HUES64 (cell line): ENCODE data around the gene PADI4.
"Not testable (repeated sequence)": the region's sequence is repeated elsewhere in the genome, so short reads cannot be mapped to it uniquely, and the experiment has no call there.

Experiments used
- H3K27ac ChIP-seq: 2 replicates; pipeline ENCODE4 v1.7.0; 2013; ENCODE audit warnings: low read depth, low read length, inconsistent platforms
- H3K27me3 ChIP-seq: 2 replicates; pipeline ENCODE4 v1.6.1; 2013; ENCODE audit warnings: mild to moderate bottlenecking, low read length; ENCODE audit not compliant: insufficient read depth
- H3K36me3 ChIP-seq: 2 replicates; pipeline ENCODE4 v1.6.1; 2013; ENCODE audit warnings: mild to moderate bottlenecking, low read length; ENCODE audit not compliant: insufficient read depth
- H3K4me1 ChIP-seq: 2 replicates; pipeline ENCODE4 v1.6.1; 2013; ENCODE audit warnings: mild to moderate bottlenecking, low read length, moderate library complexity; ENCODE audit not compliant: insufficient read depth
- H3K4me3 ChIP-seq: 2 replicates; pipeline ENCODE4 v1.5.1; 2013; ENCODE audit warnings: mild to moderate bottlenecking, low read length, moderate library complexity
- H3K9ac ChIP-seq: 2 replicates; pipeline ENCODE4 v1.6.1; 2013; ENCODE audit warnings: mild to moderate bottlenecking, low read depth, low read length
- H3K9me3 ChIP-seq: 2 replicates; pipeline ENCODE4 v1.6.1; 2013; ENCODE audit warnings: low read depth, low read length; ENCODE audit not compliant: insufficient read depth
- WGBS: fragments of 150-250, 120-280 bp; methylation state at CpG from one replicate; pipeline ENCODE4 v1.1.7; 2013; ENCODE audit warnings: missing lambda C conversion rate; 5-methylcytosine and 5-hydroxymethylcytosine counted together

The PADI4 gene

DNA sequence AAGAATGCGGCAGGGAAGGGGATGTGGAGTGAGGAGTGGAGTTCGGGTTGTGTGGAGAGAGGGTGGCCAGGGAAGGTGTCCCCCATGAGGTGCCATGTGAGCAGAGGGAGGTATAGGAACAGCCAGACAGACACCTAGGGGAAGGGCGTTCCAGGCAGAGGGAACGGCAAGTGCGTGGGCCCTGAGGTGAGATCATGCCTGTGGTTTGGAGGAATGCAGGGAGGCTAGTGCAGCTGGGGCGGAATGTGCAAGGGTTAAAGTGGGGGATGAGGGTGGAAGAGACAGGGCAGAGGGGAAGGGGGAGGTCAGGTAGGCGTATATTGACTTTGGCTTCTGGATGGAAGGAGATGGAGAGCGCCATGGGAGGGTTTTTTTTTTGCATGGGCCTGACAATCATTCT lies 32.4 kb downstream of the PADI4 start:
- Histone ChIP-seq H3K27ac (no peak overlapping the region), H3K4me3 (no peak overlapping the region), H3K27me3 (no peaks in the 10 kb centered on the region), H3K4me1 (no peaks in the 10 kb centered on the region), H3K9me3 (no peaks in the 10 kb centered on the region), H3K36me3 (no peaks in the 10 kb centered on the region), H3K9ac (no peak overlapping the region)
- 92% methylated on average over 8 of the region's 8 CpGs for WGBS

DNA sequence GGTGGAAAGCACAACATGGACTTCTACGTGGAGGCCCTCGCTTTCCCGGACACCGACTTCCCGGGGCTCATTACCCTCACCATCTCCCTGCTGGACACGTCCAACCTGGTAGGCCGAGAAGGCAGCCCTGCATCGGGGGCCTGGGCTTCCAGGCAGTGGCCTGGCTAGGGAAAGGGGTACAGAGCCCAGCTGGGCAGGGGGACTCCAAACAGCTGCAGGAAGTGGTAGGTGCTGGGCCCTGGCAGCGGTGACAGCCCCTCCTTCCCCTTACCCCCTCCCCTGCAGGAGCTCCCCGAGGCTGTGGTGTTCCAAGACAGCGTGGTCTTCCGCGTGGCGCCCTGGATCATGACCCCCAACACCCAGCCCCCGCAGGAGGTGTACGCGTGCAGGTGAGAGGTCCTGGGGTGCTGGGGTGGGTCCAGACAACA lies 34.0 kb downstream of the PADI4 start:
- Histone ChIP-seq H3K4me3 (no peak overlapping the region), H3K27ac (no peak overlapping the region), H3K27me3 (no peaks in the 10 kb centered on the region), H3K4me1 (no peaks in the 10 kb centered on the region), H3K9me3 (no peaks in the 10 kb centered on the region), H3K9ac (no peak overlapping the region), H3K36me3 (no peaks in the 10 kb centered on the region)
- WGBS: 92% methylated on average over 17 of the region's 17 CpGs

DNA sequence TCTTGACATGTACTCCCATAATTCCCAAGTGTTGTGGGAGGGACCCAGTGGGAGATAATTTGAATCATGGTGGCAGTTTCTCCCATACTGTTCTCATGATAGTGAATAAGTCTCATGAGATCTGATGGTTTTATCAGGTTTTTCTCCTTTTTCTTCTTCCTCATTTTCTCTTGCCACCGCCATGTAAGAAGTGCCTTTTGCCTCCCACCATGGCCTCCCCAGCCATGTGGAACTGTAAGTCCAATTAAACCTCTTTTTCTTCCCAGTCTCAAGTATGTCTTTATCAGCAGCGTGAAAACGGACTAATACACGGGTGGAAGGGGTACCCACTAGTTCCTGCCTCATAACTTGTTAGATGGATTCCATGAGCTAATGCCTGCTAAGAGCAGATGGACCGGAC lies 37.5 kb downstream of the PADI4 start:
- not testable (repeated sequence) for H3K27me3 ChIP-seq, H3K27ac ChIP-seq, H3K4me3 ChIP-seq, H3K4me1 ChIP-seq, H3K9ac ChIP-seq, H3K36me3 ChIP-seq, H3K9me3 ChIP-seq
- WGBS: 93% methylated on average over 5 of the region's 5 CpGs

DNA sequence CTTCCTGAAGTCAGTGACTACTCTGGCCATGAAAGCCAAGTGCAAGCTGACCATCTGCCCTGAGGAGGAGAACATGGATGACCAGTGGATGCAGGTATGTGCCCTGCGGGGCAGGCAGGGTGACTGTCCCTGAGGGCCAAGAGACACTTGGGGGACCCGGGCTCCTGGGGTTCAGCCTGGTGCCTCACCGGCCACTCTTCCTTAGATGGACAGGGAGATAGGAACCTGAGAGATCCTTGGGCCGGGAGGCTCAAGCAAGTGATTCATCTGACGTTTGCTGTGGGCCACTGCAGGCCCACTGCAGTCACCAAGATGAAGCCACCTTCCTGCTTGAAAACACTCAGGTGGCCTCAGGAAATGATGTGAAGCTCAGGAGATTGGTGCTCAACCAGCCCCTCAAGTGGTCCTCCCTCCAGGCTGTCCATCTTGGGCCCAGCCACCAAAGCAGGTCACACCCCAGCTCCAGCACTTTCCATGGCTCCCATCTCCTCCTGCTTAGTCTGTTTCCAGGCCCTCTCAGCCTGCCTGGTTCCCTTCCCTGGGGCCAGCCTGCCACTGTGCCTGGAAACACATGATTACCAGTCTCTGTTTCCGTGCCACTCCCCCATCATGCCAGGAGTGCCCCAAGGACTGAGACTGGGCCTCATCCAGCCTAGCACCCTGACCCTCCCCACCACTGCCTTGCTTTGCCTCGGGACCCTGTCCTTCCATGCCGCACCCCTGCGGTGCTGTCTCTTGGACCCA lies 38.2 kb downstream of the PADI4 start:
- Histone ChIP-seq H3K9ac (no peak overlapping the region), H3K4me1 (no peaks in the 10 kb centered on the region), H3K27ac (no peak overlapping the region), H3K9me3 (no peaks in the 10 kb centered on the region), H3K4me3 (no peak overlapping the region), H3K27me3 (no peaks in the 10 kb centered on the region), H3K36me3 (no peaks in the 10 kb centered on the region)
- WGBS: 80% methylated on average over 9 of the region's 9 CpGs

DNA sequence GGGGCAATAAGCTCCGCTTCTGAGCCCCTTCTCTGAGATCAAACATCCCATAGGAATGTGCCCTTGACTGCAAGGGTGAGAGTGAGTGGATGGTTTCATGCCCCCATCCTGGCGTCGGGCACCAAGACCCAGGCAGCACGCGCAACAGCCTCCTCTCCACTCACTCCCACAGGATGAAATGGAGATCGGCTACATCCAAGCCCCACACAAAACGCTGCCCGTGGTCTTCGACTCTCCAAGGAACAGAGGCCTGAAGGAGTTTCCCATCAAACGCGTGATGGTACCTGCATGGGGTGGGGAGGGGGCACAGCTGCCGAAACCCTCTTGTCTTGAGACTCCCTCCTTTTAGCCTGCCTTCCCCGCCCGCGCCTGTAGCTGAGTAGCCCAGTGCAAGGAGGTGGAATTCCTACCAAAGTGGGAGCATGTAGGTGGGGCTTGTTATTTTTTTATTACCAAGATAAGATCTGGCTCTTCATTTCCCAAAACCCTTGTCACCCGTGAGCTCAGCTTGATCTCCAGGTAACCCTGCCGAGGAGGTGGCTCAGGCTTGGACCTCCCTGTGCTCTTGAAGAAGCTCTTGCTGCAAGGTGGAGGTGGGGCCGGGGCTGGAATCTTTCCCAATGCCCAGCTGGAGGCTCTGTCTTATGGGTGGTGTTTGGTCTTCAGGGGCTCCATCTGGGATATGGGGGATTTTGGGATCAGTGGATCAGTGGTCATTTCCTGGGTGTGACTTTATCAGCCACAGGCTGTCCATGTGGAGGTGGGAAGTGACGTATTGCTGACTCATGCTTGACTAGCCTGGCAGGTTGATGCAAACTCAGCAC lies 40.0 kb downstream of the PADI4 start:
- no peak overlapping the region for H3K27ac ChIP-seq
- H3K27me3 ChIP-seq: no peaks in the 10 kb centered on the region
- H3K9me3 ChIP-seq: no peaks in the 10 kb centered on the region
- no peaks in the 10 kb centered on the region for H3K4me1 ChIP-seq
- WGBS: 86% methylated on average over 15 of the region's 19 CpGs
- no peak overlapping the region for H3K4me3 ChIP-seq
- H3K9ac ChIP-seq: no peak overlapping the region
- no peaks in the 10 kb centered on the region for H3K36me3 ChIP-seq

DNA sequence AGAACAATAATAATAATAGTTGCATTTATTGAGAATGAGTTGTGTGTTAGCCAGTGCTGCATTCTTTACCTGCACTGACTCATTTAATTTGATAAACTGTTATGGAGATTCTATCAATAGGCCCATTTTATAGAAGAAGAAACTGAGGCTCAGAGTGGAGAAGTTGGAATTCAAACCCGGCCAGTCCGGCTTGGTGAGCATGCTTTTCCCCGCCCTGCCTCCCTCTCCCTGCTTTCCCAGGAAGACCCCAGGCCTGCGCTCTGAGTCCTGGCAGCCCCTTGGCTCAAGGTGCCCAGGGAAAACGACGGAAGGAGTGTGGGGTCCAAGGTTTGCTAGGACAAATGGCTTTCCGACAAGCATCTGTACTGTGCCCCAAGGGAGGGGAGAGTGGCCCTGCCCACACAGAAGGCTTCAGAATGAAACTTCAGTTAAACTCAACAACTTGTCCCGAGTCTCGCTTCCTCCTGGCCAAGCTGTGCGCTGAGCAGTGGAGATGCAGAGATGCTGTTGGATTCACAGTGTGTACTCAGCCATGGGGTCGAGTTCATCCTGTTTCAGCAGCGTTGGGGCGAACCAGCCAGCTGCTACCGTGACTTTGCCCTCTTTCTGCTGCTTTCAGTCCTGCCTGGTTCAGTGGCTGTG lies 40.7 kb downstream of the PADI4 start:
- no peak overlapping the region for H3K4me3 ChIP-seq
- no peaks in the 10 kb centered on the region for H3K4me1 ChIP-seq
- no peak overlapping the region for H3K27ac ChIP-seq
- H3K36me3 ChIP-seq: no peaks in the 10 kb centered on the region
- no peaks in the 10 kb centered on the region for H3K9me3 ChIP-seq
- 86% methylated on average over 14 of the region's 14 CpGs for WGBS
- H3K27me3 ChIP-seq: no peaks in the 10 kb centered on the region
- no peak overlapping the region for H3K9ac ChIP-seq

DNA sequence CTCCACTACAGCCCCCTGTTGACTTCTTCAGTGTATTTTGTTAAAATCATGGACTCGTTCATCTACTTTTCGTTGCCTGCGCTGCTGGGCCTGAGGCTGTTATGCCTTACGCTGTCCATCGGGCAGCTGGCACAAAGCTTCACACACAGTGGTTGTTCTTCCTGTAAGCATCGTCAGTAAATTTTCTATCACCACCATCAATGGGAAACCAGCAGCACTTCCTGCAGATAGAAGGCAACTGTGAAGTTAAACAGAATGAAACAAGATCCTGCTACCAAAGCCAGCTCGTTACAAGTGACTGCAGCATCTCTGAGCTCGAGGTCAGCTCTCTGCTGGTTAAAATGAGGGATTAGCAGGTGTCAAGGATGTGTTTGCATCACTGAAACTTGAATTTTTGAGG lies 42.1 kb downstream of the PADI4 start:
- WGBS: no CpG with 5 or more reads among the region's 8 CpGs
- H3K9me3 ChIP-seq: no peaks in the 10 kb centered on the region
- no peak overlapping the region for H3K4me3 ChIP-seq
- H3K27me3 ChIP-seq: no peaks in the 10 kb centered on the region
- no peak overlapping the region for H3K27ac ChIP-seq
- no peaks in the 10 kb centered on the region for H3K36me3 ChIP-seq
- no peaks in the 10 kb centered on the region for H3K4me1 ChIP-seq
- H3K9ac ChIP-seq: no peak overlapping the region

DNA sequence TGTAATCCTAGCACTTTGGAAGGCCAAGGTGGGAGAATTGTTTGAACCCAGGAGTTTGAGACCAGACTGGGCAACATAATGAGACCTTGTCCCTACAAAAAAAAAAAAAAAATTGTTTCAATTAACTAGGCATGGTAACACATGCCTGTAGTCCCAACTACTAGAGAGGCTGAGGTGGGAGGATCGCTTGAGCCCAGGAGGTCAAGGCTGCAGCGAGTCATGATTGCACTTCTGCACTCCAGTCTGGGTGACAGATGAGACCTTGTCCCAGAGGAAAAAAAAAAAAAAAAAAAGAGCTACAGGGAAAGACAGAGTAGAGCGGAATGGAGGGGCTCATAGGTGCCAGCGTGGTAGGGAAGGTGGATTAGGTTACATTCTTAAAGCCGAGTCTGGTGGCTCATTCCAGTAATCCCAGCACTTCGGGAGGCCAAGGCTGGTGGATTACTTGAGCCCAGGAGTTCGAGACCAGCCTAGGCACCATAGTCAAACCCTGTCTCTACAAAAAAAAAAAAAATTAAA lies 43.0 kb downstream of the PADI4 start:
- Histone ChIP-seq H3K4me1 (no peaks in the 10 kb centered on the region), H3K9ac (no peak overlapping the region), H3K9me3 (no peaks in the 10 kb centered on the region), H3K27ac (no peak overlapping the region), H3K4me3 (no peak overlapping the region), H3K36me3 (no peaks in the 10 kb centered on the region), H3K27me3 (no peaks in the 10 kb centered on the region)
- WGBS: 72% methylated on average over 6 of the region's 7 CpGs

DNA sequence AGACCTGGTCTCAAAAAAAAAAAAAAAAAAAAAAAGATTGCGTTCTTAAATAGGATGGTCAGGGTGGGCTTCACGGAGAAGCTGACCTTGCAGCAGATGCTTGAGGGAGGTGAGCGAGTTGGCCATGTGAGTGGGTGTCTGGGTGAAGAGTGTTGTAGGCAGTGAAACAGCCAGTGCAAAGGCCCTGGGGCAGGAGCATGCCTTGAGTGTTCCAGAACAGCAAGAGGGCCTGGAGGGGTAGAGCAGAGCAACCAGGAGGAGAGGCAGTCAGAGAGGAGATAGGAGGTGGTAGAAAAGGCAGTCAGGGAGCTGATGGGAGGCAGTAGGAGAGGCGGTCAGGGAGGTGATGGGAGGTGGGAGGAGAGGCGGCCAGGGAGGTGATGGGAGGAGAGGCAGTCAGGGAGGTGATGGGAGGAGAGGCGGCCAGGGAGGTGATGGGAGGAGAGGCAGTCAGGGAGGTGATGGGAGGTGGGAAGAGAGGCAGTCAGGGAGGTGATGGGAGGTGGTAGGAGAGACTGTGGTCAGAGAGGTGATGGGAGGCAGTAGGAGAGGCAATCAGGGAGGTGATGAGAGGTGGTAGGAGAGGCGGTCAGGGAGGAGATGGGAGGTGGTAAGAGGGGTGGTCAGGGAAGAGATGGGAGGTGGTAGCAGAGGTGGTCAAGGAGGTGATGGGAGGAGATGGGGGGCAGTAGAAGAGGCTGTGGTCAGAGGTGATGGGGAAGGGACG lies 43.8 kb downstream of the PADI4 start:
- H3K27me3 ChIP-seq: no peaks in the 10 kb centered on the region
- no peak overlapping the region for H3K9ac ChIP-seq
- H3K4me1 ChIP-seq: no peaks in the 10 kb centered on the region
- WGBS: 94% methylated on average over 8 of the region's 8 CpGs
- no peak overlapping the region for H3K27ac ChIP-seq
- no peaks in the 10 kb centered on the region for H3K36me3 ChIP-seq
- H3K9me3 ChIP-seq: no peaks in the 10 kb centered on the region
- no peak overlapping the region for H3K4me3 ChIP-seq

DNA sequence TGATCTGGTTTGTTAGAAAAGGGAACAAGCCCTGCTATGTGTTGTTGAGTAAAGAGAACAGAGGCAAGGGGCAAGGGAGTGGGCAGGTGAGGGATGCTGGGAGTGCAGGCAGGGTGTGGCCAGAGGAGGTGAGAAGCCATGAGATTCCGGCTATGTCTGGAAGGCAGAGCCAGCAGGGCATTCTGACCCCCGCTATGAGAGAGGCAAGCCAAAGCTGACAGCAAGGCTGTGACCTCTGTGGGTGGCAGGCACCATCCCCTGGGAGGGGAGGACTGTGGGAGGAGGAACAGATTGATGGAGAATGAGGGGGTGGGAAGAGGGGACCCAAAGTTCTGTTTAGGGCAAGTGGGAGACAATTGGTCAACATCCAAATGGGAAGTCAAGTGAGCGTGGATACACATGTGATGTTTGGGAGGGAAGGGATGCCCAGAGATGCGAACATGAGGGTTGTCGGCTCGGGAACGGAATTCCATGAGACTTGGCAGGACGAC lies 44.5 kb downstream of the PADI4 start:
- Histone ChIP-seq H3K9ac (no peak overlapping the region), H3K4me1 (no peaks in the 10 kb centered on the region)
- WGBS: 80% methylated on average over 8 of the region's 8 CpGs

More for the DNA sequence above, 44.5 kb downstream of the PADI4 start:
- H3K4me3 ChIP-seq: no peak overlapping the region
- no peaks in the 10 kb centered on the region for H3K9me3 ChIP-seq
- no peak overlapping the region for H3K27ac ChIP-seq
- no peaks in the 10 kb centered on the region for H3K27me3 ChIP-seq
- H3K36me3 ChIP-seq: no peaks in the 10 kb centered on the region
